Measurements from ENCODE around the gene SCUBE1. TPM values are rescaled to one million over a fixed set of nuclear protein-coding genes. Genes with fewer than 3 reads are reported as not detected.

SCUBE1 gene
- total and polyA plus RNA-seq, 10 of the 15 experiments (the other 5 are each of a cell fraction or from before 2014, with no cell fraction given): not detected

- TF ChIP-seq SMC3 (IDR thresholded peaks at IDR 0.05; ENCODE audit: borderline replicate concordance, low read length): no peak
- no peak for TF ChIP-seq RCOR1 (conservative IDR thresholded peaks at IDR 0.05; ENCODE audit: low read depth, low read length)
- TF ChIP-seq HCFC1 (IDR thresholded peaks at IDR 0.05; ENCODE audit: low read length): no peak
- TF ChIP-seq EP300 (IDR thresholded peaks at IDR 0.05; ENCODE audit: borderline replicate concordance in 1 of 2, control insufficient read depth in 1 of 2, low read depth in 2 of 2, low read length in 2 of 2): no peak
- TF ChIP-seq ZNF207 (IDR thresholded peaks at IDR 0.05; ENCODE audit: borderline replicate concordance): no peak
- TF ChIP-seq ZNF24 (IDR thresholded peaks at IDR 0.05): peak; percentile 51; the same call in 1 of the 2 replicates
- no peak for TF ChIP-seq FOXK2 (IDR thresholded peaks at IDR 0.05)
- TF ChIP-seq SMAD1 (IDR thresholded peaks at IDR 0.05; ENCODE audit: low read depth, partially characterized antibody): no peak
- TF ChIP-seq MAX (IDR thresholded peaks at IDR 0.05; ENCODE audit: low read depth, low read length): no peak
- no peak for TF ChIP-seq CEBPB (IDR thresholded peaks at IDR 0.05; ENCODE audit: borderline replicate concordance in 1 of 2, low read depth in 2 of 2, low read length in 2 of 2)
- no peak for TF ChIP-seq SIX5 (IDR thresholded peaks at IDR 0.05; ENCODE audit: low read depth, low read length, severe bottlenecking)
- peak; percentile 73 for TF ChIP-seq IKZF1 (conservative IDR thresholded peaks at IDR 0.05)
These were observed 156.7 kb downstream of the SCUBE1 start, which contains the start of gene TTLL12 (continued) for GRCh38 chr22:43186272-43187170.

GRCh38 chr22:43185860-43186261 is 157.3 kb downstream of the SCUBE1 start:
- peaks cover 10% of the 10 kb centered on the region for H3K4me1 ChIP-seq (ENCODE audit: control insufficient read depth, insufficient read depth, low read length)
- DNase-seq (ENCODE audit: low read depth, low spot score) (no peak), ATAC-seq (no peak), FAIRE-seq (no peak)
- RAD21 ChIA-PET (ENCODE audit: unreplicated experiment): no interaction called here
- H3K79me2 ChIP-seq (ENCODE audit: control insufficient read depth, insufficient read depth, low read length): peaks cover 18% of the 10 kb centered on the region
- no peaks in the 10 kb centered on the region; a peak in 1 of 4 replicates for H3K36me3 ChIP-seq (ENCODE audit: control insufficient read depth in 2 of 2, insufficient read depth in 2 of 2, low read length in 1 of 2)
- no peaks in the 10 kb centered on the region; a peak in 1 of 4 replicates for H3K27me3 ChIP-seq (replicated peaks in 1 of 2; ENCODE audit: control insufficient read depth in 2 of 2, insufficient read depth in 2 of 2, low read length in 1 of 2)
- H3K9me3 ChIP-seq (replicated peaks; ENCODE audit: control insufficient read depth, insufficient read depth, low read length): no peaks in the 10 kb centered on the region; the same call in 2 of the 3 replicates
- no peaks in the 10 kb centered on the region for H4K20me1 ChIP-seq (ENCODE audit: control insufficient read depth, insufficient read depth)
- SMC1A ChIA-PET (ENCODE audit: uncharacterized antibody, unreplicated experiment): no interaction called here
- CTCF ChIA-PET: interaction anchor here (0.9 to 1.5 kb wide), 2 partner anchors 25 to 125 kb away, joined by 3 read pairs; no protein-coding TSS in a partner anchor
- H3K4me2 ChIP-seq (ENCODE audit: control insufficient read depth, insufficient read depth): peak overlapping the region; percentile 92
- WGBS (ENCODE audit: insufficient coverage, insufficient replicate concordance, low lambda C conversion rate, missing lambda C conversion rate): 17% methylated on average over 12 of the region's 12 CpGs
- in situ Hi-C loops (cut with MboI): no loop called here
- no peak overlapping the region for H2AFZ ChIP-seq (ENCODE audit: control insufficient read depth, low read depth, low read length)
- H3K27ac ChIP-seq (ENCODE audit: control insufficient read depth, insufficient read depth): peak overlapping the region; percentile 64
- H3K9ac ChIP-seq (ENCODE audit: control insufficient read depth, insufficient read depth, low read length): peak overlapping the region; percentile 87
- peak overlapping the region; percentile 86 for H3K4me3 ChIP-seq
- POLR2A ChIA-PET: interaction anchor here (0.6 kb wide), 1 partner anchor 504 kb away, joined by 3 read pairs; no protein-coding TSS in a partner anchor
- no TSS peak for BruUV-seq (replicated peaks)
- intact Hi-C loops (cut with micrococcal nuclease; ENCODE audit: unreplicated experiment): no loop called here
- TF ChIP-seq ELK1 (IDR thresholded peaks at IDR 0.05; ENCODE audit: low read depth, low read length) (no peak), USF1 (IDR thresholded peaks at IDR 0.05; ENCODE audit: borderline replicate concordance, extremely low read length, insufficient read depth, low read depth, low read length) (no peak), LARP7 (IDR thresholded peaks at IDR 0.05) (no peak), POU2F2 (IDR thresholded peaks at IDR 0.05; ENCODE audit: borderline replicate concordance, low read depth, low read length) (no peak), TARDBP (IDR thresholded peaks at IDR 0.05; ENCODE audit: borderline replicate concordance) (no peak), PML (IDR thresholded peaks at IDR 0.05; ENCODE audit: low read length) (no peak), RB1 (IDR thresholded peaks at IDR 0.05; ENCODE audit: borderline replicate concordance) (no peak), RAD51 (IDR thresholded peaks at IDR 0.05) (no peak), BHLHE40 (IDR thresholded peaks at IDR 0.05; ENCODE audit: borderline replicate concordance in 1 of 2, low read depth in 2 of 2, low read length in 1 of 2) (no peak), NFYA (IDR thresholded peaks at IDR 0.05; ENCODE audit: borderline replicate concordance, low read depth, low read length) (no peak)

Measured in GM12878 (cell line).